ENCODE data around the gene DCDC1. TPM values are rescaled to one million over a fixed set of nuclear protein-coding genes. Genes with fewer than 3 reads are reported as not detected.

The DCDC1 gene
- total RNA-seq, 1 experiment from 2014 or later = not detected

GRCh38 chr11:31236143-31236542 lies 133.4 kb downstream of the DCDC1 start:
- peak; percentile 12 for DNase-seq (ENCODE audit: low spot score)

- DNase-seq (ENCODE audit: low spot score) = no peak
Observed at GRCh38 chr11:31233425-31233824, 136.1 kb downstream of the DCDC1 start.

- no peak for DNase-seq (ENCODE audit: low spot score)
Observed at GRCh38 chr11:31231601-31232000, 137.9 kb downstream of the DCDC1 start.

- no peak for DNase-seq (ENCODE audit: low spot score)
Observed at GRCh38 chr11:31218847-31219246, 150.7 kb downstream of the DCDC1 start.

GRCh38 chr11:31214372-31214771 lies 155.2 kb downstream of the DCDC1 start:
- no peak for DNase-seq (ENCODE audit: low spot score)

GRCh38 chr11:31199378-31199777 lies 170.2 kb downstream of the DCDC1 start:
- DNase-seq (ENCODE audit: low spot score) = no peak

GRCh38 chr11:31173926-31174680 lies 195.4 kb downstream of the DCDC1 start:
- DNase-seq (ENCODE audit: low spot score) = no peak

GRCh38 chr11:31160504-31161422 lies 208.8 kb downstream of the DCDC1 start:
- no peak for DNase-seq (ENCODE audit: low spot score)

- no peak for DNase-seq (ENCODE audit: low spot score)
Observed at GRCh38 chr11:31150841-31151240, 218.7 kb downstream of the DCDC1 start.

GRCh38 chr11:31150011-31150410 lies 219.5 kb downstream of the DCDC1 start:
- no peak for DNase-seq (ENCODE audit: low spot score)

GRCh38 chr11:31141789-31142188 lies 227.8 kb downstream of the DCDC1 start:
- no peak for DNase-seq (ENCODE audit: low spot score)

- DNase-seq (ENCODE audit: low spot score) = no peak
Observed at GRCh38 chr11:31139479-31139878, 230.1 kb downstream of the DCDC1 start.

GRCh38 chr11:31132531-31133421 lies 236.8 kb downstream of the DCDC1 start:
- DNase-seq (ENCODE audit: low spot score) = no peak

GRCh38 chr11:31131760-31132159 lies 237.8 kb downstream of the DCDC1 start:
- no peak for DNase-seq (ENCODE audit: low spot score)

- no peak for DNase-seq (ENCODE audit: low spot score)
Observed at GRCh38 chr11:31127290-31127689, 242.2 kb downstream of the DCDC1 start.

GRCh38 chr11:31120428-31120827 lies 249.1 kb downstream of the DCDC1 start:
- DNase-seq (ENCODE audit: low spot score) = no peak

GRCh38 chr11:31118566-31118965 lies 251.0 kb downstream of the DCDC1 start:
- DNase-seq (ENCODE audit: low spot score) = no peak

GRCh38 chr11:31117038-31117437 lies 252.5 kb downstream of the DCDC1 start:
- no peak for DNase-seq (ENCODE audit: low spot score)

GRCh38 chr11:31114442-31114841 lies 255.1 kb downstream of the DCDC1 start:
- no peak for DNase-seq (ENCODE audit: low spot score)

- DNase-seq (ENCODE audit: low spot score) = no peak
Observed at GRCh38 chr11:31110830-31111229, 258.7 kb downstream of the DCDC1 start.

- no peak for DNase-seq (ENCODE audit: low spot score)
Observed at GRCh38 chr11:31109446-31109845, 260.1 kb downstream of the DCDC1 start.

GRCh38 chr11:31107649-31108048 lies 261.9 kb downstream of the DCDC1 start:
- DNase-seq (ENCODE audit: low spot score) = no peak

All from A172 (cell line).